Stimulated activated CD8-positive, alpha-beta memory T cell treated with anti-CD3 and anti-CD28 coated beads, Interleukin-15, amount 100 ng/mL, for 48 hours (primary cell): ENCODE measurements around the gene ZBTB21.

ENCODE experiments used
- DNase-seq, 2 donors: peaks; one replicate each; pipeline ENCODE4 v3.0.0-alpha.2; 2020; ENCODE audit warnings: low read depth in 2 of 2

The ZBTB21 gene

GRCh38 chr21:41992576-41992975 lies 17.6 kb downstream of the ZBTB21 start:
- no peak for DNase-seq

DNA sequence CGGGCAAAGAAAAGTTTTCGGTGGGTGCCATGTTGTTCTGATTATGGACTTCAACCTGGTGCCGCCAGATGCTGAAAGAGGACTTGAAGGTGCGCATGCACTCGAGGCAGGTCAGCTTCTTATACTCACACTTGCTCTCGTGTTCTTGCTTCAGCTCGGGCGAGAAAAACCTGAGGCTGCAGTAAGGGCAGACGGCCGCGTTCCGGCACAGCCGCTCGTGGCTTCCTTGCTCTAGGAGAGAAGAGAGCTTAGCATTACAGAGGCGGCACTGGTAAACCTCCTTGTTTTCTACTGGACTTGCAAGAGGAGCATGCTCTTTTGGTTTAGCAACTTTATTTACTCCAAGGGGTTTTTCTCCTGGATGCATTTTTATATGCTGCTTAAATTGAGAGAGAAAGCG lies 18.5 kb downstream of the ZBTB21 start:
- DNase-seq: no peak

DNA sequence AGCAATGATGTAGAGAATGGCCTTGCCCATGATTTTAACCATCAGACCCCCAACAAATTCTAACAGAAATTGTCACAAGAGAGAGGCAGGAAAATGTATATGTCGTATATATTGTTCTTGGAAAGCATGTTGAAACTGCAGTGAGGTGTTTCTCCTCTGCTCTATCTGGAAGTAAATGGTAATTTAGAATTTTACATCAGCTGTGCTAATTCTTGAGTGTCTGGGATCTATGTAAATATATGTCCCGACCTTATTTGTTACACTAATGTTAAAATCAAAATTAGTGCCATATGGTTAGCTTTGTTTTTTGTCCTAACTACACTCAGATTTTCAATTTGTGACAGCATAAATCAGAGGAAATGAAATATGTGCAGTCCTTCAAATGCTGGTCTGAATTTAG lies 20.5 kb downstream of the ZBTB21 start:
- DNase-seq: no peak

- DNase-seq: no peak
These were observed 22.9 kb downstream of the ZBTB21 start for GRCh38 chr21:41987310-41987709.

DNA sequence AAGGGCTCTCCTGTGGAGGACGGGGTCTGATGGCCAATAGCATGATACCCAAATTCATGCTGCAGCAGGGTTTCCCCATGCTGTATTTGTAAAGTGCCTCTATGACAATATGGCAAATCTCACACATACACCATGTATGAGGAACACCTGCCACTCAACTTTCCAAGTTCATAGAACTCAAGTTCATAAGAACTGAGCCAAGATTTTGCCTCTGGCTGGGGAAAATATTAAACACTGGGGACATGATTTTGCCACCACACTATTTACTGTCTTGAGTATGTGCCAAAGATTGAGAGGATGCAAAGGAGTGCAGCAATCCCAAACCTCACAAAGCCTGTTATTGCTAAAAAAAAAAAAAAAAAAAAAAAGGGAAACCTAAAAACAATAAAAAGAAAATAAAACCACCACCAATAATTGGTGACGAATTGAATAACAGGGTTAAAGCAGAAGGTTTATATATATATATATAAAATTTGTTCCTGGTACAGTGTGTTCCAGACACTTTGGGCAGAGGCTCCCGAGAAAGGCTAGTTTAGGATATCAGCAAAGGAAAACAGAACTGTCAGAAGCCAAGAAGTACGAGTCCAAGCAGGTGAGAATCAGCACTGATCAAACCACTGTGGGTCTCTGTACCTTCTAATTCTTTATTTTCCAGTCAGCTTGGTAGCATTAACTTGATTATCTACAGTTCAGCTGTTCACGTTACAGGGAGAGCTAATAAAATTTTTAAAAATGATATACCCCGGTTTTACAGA lies 24.3 kb downstream of the ZBTB21 start:
- DNase-seq: no peak

DNA sequence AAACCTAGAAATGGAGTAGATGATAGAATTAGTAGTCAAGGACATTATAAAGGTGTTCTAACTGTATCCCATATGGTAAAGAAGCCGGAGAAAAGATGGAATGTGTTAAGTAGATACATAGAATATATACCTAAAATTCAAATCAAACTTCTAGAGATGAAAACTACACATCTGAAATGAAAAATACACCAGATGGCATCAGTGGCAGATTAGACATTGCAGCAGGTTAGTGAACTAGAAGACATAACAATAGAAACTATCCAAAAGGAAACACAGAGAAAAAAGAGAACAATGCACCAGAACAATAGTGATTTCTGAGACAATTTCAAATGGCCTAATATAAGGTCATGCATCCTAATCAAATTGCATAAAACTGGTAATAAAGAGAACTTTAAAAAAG lies 26.9 kb downstream of the ZBTB21 start:
- DNase-seq: no peak

- no peak for DNase-seq
These were observed 29.6 kb downstream of the ZBTB21 start for GRCh38 chr21:41980561-41980960.

DNA sequence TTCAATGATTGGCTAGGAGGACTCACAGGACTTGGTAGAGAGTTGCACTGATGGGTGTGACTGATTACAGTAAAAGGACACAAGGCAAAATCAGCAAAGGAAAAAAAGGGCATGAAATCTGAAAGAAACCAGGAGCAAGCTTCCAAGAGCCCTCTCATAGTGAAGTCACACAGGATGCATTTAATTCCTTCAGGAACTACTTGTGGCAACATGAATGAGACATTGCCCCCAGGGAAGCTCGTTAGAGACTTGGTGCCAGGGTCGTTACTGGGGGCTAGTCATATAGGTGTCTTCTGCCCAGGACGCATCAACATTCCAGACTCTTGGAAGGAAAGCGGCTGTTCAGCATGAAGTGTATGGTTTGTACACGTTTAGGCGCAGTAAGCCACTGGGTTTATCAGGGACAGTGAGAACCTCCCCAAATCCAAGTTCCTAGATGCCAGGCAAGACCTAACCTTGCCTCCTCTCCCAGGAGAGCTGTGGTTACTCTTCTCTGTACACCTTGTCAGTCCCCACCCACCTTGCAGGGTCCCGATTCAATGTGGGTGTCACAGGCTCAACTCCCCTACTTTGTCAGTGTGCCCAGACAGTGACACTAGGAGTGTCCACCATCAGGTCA lies 30.3 kb downstream of the ZBTB21 start:
- DNase-seq: no peak

GRCh38 chr21:41979335-41979734 lies 30.8 kb downstream of the ZBTB21 start:
- DNase-seq: no peak

DNA sequence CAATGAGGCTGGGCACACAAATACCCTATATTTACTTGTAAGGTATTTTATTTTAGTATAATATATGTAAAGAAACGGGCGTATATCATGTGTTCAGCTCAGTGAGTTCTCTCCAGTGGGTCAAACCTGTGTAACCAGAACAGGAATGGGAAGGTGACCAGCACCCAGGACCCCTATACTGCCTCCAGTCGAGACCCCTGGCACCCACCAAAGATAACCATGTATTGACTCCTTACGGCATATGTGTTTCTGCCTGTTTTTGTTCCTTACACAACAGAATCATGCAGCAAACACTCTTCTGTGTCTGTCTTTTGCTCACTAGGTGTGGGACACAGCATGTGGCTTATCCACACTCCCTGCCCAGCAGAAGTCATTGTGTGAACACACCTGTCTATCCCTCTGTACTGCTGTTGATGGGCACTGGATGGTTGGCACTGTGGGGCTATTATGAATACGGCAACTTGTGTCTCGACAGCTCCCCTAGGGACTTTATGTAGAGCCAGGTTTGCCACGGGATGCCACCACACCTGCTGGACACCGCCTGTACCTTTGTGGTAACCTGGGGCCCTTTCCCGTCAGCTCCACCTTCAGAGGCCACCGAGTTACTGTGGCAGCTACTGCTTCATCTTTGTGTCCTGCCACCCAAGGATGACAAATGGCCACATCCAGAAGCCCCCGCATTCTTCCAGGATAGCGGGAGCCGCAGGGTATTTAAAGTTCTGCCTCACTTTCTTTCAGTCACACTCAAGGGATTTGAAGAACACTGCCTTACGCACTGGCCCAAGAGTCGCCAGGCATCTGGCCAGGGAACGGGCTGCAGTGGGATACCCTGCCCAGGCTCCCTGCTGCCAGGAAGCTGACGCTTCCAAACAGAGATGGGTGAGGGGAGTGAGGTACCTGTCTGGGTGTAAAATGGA lies 32.9 kb downstream of the ZBTB21 start:
- DNase-seq: no peak

DNA sequence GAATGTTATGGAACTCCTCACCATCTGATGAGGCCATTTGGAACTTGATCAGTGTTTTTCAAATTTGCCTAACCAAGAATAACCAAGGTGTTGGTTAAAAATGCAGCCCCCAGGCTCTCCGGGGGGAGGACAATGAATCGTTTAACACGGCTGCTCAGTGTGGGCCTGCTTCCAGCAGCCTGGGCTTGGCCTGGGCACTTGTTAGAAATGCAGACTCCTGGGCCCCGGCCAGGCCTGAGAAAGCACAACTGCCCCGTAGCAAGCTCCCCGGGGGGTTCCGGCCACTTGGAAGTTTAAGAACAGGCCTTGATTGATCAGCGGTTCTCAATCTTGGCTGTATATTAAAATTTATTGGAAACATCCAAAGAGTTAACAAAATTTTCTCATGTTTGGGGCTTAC lies 33.5 kb downstream of the ZBTB21 start:
- no peak for DNase-seq

- DNase-seq: no peak
These were observed 34.5 kb downstream of the ZBTB21 start for GRCh38 chr21:41975391-41976272.

- no peak for DNase-seq
These were observed 35.5 kb downstream of the ZBTB21 start for GRCh38 chr21:41974752-41975053.

DNA sequence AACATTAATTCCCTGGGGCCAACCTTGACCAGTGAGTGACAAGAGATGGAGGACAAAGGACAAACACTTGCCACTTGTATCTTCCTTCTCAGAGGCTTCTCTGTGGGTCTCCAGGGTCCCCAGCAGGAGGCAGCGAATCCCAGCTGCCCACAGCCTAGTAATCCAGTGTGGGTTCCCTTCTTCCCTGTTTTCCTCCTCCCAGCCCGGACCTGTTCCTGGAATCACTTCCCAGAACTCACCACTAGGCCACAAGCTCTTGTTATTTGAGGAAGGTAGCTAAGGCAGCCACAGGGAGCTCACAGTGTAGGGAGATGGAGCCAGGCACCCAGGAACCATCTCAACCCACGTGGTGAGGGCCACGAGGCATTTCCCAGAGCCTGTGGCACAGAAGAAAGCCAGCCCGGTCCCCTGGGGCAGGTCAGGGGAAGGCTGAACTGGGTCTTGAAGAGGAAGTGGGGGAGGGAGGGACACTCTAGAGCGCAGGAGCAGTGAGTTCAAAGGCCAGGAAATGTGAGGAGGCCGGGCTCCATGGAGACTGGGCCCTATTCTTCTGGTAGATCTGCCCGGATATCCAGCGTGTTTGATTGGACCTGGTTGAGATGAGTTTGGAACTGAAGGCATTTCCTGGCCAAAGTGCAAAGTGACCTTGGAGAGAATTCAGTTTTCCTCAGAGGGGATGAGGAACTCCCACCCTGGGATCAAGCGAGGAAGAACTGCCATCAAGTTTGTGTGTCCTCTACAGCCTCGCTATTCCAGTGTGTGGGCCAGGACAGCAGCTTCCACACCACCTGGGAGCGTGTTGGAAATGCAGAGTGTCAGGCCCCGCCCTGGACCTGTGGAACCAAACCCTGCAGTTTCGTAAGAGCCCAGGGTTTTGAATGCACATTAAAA lies 36.1 kb downstream of the ZBTB21 start:
- DNase-seq: no peak

DNA sequence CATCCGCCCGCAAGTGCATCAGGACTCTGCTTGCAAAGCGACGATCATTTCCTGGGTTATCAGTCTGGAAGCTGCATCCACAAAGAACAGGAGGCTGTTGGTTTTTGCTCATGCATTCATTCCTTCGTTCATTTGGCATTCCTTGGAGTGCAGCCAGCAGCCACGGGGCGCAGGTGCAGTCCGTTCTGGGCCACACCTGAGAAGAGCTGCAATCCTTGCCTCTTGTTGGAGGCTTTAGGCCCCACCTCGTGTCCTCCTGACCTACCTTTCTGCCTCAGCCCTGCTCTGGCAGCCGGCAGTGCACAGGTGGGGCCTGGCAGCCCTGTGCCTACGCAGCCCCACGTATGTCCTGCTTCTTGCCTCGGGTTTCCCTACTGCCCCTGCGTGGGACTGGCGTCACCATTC lies 36.7 kb downstream of the ZBTB21 start:
- DNase-seq: no peak

DNA sequence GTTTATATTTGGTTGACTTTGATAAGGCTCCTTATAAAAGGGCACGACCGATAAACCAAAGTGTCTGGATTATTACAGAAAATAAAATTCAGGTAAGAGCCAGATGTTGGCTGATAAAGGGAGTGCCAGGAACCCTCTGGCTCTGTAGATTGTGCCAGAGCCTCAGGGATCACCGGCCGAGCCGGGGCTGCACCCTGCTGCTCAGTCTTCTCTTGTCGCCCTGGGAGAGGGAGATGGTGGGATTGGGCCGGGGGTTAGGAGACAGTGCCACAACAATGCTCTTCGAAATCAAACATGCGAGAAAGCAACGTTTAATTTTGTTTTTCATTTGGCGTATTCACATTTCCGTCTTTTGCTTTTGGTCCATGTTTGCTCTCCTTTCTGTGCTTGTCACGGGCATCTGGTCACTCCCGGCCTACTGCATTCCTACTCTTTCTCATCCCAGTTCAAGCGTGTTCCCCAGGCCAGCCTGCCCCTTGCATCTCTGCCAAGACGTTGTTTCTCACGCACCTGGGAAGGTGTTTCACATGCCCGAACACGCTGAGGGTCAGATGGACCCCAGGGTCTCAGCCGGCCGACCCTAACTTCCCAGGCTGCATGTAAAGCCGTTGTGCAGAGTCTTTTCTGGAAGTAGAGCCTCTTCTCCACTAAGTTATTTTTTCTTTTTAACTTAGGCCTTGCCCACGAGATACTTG lies 37.5 kb downstream of the ZBTB21 start:
- DNase-seq: no peak

- no peak for DNase-seq
These were observed 38.3 kb downstream of the ZBTB21 start for GRCh38 chr21:41971891-41972290.

DNA sequence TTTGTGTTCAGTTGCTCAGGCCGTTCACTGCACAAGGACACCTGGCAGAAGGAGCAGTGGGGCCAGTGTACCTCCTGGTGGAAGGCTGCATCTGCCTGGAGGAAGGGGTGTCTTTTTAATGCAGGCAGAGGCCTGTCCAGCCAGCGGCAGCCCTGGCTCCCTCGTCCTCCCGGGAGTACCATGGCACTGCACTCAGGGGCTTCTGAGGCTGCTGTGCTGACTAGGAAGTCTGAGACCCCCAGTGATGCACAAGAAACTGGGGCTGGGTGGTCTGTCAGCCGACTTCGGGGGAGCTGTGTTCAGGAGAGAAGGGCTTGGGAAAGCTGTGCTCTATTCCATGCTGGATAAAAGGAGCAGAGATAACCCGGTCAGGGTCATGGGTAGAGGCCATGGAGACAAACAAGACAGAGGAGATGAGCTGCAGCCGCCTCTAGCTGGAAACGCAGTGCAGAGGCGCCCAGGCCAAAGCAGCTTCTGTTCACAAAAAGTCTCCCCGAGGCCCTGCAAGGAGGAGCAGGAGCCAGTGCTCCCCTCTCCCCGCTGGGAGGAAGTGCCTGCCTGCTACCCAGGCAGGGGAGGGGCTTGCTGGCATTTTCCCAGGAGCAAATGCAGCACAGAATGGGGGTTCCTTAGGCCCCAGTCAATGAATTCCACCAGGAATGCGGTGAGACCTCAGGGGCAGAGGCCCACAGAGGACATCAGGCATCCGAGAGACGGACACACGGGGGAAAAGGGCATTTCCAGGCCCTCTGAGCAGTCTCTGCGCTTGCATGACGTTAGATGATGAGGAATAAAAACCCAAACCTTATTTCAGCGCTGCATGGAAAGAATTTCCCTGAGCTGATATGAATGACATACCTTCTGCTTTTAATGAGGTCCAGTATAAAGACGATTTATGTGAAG lies 39.2 kb downstream of the ZBTB21 start:
- no peak for DNase-seq

- DNase-seq: no peak
These were observed 40.1 kb downstream of the ZBTB21 start for GRCh38 chr21:41970106-41970391.
